ENCODE data around the gene LHB.

The LHB gene

GRCh38 chr19:48970923-48971395 lies 45.9 kb downstream of the LHB start:
- no peak for DNase-seq

- no peak for DNase-seq
These were observed 46.6 kb downstream of the LHB start for GRCh38 chr19:48970139-48970766.

DNA sequence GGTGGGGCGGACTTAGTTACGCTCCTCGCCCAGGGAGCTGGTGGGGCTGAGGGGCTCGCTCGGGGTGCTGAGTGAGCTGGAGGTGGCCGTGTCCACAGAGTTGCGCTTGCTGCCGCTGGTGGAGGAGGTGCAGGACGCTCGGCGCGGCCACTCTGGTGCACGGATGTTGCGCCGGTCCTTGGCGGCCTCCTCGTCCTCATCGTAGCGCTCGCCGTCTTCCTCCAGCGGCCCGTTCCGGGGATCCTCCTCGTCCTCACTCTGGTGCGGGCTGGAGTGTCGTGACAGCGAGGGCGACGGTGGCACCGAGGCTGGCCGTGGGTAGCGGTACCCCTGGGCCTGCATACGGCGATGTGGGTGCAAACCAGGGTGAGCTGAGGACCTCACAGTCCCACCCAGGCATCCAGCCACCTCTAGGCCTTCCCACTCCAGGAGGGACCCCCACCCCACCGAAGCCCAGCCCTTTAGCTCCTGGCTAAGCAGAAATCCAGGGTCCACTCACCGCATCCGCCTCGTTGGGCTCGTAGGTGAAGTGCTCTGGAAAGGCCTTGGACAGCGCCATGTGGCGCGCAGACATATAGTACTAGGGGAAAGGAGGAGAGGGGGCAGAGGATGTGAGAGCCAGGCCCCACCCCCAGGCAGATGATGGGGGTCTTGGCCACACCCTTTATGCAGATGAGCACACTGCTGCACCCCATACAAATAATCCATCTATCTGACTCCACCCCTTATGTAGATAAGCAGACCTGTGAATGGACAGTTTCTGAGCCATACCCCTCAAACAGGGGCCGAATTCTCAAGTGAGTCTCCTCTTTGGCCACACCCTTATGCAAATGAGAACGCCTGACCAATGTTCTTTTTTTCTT lies 47.4 kb downstream of the LHB start:
- DNase-seq = no peak

DNA sequence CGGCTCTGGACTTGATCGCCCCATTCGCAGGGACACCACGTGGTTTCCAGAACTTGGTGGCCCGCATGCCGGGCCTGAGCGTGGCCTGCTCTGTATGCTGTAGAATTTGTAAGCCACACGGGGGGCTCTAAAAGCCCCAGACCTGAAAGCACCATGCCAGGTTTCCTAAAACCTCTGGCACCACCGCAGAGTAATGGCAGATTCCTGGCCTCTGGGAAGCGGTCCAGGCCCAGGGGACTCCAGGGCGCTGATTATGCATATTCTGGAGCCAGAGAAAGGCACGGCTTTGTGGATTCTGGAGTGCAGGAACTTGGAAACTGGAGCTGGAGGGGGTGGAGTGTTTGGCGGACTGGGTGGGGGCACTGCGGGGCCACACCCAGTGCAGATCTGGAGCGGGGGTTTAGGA lies 48.1 kb downstream of the LHB start:
- DNase-seq = no peak

GRCh38 chr19:48968179-48968661 lies 48.7 kb downstream of the LHB start:
- no peak for DNase-seq

DNA sequence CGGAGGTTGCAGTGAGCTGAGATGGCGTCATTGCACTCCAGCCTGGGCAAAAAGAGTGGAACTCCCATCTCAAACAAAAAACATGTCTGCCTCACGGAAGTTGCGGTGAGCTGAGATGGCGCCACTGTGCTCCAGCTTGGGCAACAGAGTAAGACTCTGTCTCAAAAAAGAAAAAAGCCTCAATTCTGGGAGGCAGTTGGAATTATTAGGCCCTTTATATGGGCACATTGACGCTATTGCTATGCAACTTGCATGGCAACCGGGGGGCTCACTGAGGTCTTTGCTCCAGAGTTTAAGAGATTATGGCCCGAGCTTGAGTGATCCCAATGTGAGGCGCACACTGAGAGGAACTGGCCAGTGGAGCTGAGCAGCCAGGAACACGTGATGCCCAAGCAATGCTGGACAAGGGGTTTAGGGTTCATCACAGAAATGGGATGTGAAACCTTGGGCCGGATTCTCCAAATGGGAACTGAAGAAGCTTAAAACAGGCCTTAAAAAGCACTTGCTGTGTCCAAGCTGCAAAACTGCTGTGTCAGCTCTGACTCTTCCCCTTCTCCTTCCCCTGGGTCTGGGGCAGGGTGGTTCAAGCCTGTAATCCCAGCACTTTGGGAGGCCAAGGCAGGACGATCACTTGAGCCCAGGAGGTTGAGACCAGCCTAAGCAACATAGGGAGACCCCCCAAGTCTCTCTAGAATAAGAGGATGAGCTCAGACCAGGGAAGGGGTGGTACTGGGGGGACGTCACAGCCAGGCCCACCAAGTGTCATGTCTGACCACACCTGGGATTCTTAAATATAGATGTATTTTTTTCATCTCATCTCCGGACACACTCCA lies 49.3 kb downstream of the LHB start:
- DNase-seq = no peak

GRCh38 chr19:48966541-48967345 lies 50.1 kb downstream of the LHB start:
- no peak for DNase-seq
